Coronary artery (tissue), 2 donors: ENCODE measurements around the gene GRIK1.

Source experiments
- DNase-seq: peaks from one replicate; pipeline ENCODE4 v3.0.0-alpha.2; 2017; ENCODE audit warnings: low spot score
- H3K27ac ChIP-seq, 2 donors: fragments of 200-600 bp; sonication (generic); one replicate each; pipeline ENCODE4 v1.5.1; 2016 to 2019
- H3K4me3 ChIP-seq: fragments of 200-600 bp; sonication (generic); 2 replicates; pipeline ENCODE4 v1.5.1; 2016; ENCODE audit warnings: mild to moderate bottlenecking, moderate library complexity
- TF ChIP-seq, protein P1 (sequence below): fragments of 200-600 bp; sonication (generic); IDR thresholded peaks from one replicate; pipeline ENCODE4 v1.5.1; 2019; ENCODE audit warnings: antibody characterized with exemption

The GRIK1 gene

DNA sequence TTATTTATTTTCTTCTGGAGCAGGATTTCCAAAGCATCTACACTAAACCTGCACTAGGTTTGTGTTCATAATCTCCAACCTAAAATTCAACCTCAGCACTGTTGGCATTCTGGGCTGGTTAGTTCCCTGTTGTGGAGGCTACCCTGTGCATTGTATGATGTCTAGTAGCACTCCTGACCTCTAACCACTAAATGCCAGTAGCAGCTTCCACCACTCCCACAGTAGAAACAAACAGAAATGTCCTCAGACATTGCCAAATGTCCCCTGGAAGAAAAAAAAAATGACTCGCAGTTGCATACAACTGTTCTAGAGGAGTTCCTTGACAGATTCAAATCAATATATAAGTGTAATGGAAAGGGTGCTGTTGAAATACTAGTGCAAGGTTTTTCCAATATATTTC is 18.9 kb downstream of the GRIK1 start:
- Histone ChIP-seq H3K27ac (no peak overlapping the region), H3K4me3 (no peak overlapping the region)
- TF ChIP-seq, protein P1, sequence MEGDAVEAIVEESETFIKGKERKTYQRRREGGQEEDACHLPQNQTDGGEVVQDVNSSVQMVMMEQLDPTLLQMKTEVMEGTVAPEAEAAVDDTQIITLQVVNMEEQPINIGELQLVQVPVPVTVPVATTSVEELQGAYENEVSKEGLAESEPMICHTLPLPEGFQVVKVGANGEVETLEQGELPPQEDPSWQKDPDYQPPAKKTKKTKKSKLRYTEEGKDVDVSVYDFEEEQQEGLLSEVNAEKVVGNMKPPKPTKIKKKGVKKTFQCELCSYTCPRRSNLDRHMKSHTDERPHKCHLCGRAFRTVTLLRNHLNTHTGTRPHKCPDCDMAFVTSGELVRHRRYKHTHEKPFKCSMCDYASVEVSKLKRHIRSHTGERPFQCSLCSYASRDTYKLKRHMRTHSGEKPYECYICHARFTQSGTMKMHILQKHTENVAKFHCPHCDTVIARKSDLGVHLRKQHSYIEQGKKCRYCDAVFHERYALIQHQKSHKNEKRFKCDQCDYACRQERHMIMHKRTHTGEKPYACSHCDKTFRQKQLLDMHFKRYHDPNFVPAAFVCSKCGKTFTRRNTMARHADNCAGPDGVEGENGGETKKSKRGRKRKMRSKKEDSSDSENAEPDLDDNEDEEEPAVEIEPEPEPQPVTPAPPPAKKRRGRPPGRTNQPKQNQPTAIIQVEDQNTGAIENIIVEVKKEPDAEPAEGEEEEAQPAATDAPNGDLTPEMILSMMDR, result no peak
- DNase-seq, result no peak

DNA sequence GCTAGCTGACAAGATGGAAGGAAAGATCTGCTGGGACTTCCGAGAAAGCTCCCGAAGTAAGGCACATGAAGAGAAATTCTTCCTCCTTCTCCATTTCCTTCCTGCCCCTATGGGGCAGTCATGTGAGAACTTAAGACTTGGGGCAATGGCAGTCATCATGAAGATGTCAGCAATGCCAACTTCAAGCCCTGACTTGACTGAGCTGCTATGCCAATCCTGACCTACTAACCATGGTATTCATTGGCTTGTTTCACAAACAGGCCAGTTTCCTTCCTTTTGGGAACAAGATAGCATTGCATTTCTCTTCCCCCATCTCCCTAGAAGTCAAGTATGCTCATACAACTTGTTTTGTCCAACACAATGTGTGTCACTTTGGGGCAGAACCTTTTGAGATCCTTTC is 25.5 kb downstream of the GRIK1 start:
- Histone ChIP-seq H3K4me3 (no peak overlapping the region), H3K27ac (no peak overlapping the region)
- no peak for DNase-seq
- TF ChIP-seq, protein P1, result no peak

DNA sequence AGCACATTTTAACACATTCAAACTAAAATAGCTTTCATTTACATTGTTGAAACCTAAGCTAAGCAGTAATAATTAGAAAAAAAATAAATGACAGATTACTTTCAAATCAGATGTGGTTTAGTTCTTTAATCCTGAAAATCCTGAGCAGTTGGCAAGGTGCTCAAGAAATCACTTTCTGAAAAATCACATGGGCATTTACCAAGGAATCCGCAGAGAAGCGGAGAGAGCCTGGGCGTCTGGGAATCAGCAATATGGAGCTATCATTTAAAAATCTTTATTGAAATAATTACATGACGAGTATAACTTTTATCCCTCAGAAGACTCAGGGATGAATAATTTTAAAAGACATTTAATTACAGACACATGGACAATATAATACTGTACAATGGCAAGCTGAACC is 30.2 kb downstream of the GRIK1 start:
- no peak for DNase-seq
- TF ChIP-seq, protein P1, result no peak
- H3K4me3 ChIP-seq, result no peak overlapping the region
- no peak overlapping the region for H3K27ac ChIP-seq

DNA sequence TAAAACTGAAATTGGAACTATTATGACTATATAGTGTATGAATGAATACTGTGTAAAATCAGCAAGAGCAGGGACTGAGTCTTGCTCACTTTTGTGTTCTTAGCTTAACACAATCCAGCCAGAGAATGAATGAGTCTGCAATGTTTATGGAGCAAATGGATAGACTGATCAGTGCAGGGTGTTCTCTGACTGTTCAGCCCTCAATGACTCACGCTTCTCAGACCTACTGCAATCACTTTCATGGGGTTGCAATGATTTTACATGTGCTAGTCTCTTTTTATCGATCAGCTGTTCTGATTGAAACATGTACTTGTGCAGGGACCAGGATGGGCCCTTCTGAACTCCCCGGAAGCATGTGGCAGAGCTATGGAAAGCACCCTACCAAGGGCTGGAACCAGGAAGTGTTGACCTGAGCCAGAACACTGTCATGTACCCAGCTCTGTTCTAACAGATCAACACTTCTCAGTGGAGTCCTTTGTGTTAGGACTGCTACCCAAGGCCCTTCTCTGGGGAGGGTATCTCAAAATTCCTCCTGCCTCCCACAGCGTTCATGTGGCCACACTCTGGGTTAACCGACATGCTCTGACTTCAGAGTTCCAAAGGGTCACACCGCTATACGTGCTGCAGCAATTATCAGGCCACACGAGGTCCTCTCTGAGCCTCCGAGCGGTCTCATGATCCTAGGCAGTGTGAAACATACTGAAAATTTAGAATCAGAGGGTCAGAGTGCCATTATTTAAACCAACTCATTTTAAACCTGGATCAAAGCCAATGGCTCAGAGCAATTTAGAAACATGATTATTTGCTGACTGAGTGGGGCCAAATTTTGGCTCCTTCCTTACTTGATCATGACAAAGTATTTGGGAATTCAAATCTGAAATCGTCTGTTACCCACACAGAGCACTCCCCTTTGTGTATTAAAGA is 35.2 kb downstream of the GRIK1 start:
- TF ChIP-seq, protein P1, result no peak
- H3K4me3 ChIP-seq, result no peak overlapping the region
- no peak overlapping the region for H3K27ac ChIP-seq
- DNase-seq, result no peak

DNA sequence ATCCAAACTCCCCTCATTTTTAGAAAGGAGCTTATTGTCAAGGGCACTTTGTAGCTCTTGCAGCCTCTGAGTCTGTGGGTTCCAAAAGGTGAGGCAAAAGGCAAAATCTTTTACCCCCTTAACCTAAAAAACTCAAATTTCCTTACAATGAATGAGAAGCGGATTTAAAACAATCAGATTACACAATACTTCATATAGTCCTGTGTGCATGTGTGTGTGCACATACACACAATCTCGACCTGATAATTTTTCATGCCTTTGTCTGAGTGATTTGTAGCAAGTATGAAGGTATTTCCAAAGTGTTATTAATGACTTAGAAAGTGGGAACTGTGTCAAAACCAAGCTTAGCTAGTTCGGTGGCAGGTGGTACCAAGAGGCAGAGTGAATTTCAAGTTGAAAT is 42.9 kb downstream of the GRIK1 start:
- TF ChIP-seq, protein P1, result no peak
- H3K4me3 ChIP-seq, result no peak overlapping the region
- no peak overlapping the region for H3K27ac ChIP-seq
- DNase-seq, result no peak

DNA sequence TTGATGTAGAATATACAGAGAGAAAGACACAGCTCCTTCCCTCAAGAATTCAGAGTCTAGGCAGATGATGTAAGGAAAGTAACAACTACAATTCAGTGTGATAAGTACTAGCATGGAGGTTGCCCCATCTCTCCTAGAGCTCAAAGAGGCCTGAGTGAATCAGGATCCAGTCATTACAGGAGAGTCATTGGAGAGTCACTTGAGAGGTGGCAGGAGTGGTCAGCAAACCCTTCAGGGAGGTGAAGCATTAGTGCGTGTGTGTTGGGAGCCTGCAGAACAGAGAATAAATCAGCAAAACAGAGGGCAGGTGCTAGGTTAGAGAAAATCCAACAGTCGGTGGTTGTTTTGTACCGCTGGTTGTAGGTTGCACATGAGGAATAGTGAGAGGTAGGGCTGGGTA is 46.1 kb downstream of the GRIK1 start:
- no peak for DNase-seq
- TF ChIP-seq, protein P1, result no peak
- no peak overlapping the region for H3K27ac ChIP-seq

DNA sequence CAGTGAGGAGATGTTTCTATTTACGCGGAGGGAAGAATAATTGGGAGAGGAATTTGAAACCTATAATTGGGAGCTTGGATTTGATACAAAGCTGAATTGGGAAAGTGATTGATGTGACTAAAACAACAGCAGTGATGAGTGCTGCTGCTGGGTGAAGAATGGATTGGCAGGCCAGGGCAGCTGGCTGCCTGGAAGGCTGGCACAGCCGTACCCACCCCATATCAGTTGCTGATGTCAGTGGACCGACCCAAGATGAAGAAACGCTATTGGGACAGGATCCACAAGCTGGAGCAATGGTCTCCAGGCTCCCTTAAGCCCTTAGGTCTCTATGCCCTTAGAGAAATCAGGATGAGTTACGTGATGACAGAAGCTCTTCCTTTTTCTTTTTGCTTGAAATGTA is 47.4 kb downstream of the GRIK1 start:
- Histone ChIP-seq H3K4me3 (no peak overlapping the region), H3K27ac (no peak overlapping the region)
- DNase-seq, result no peak
- TF ChIP-seq, protein P1, result no peak

More for the DNA sequence above, 46.1 kb downstream of the GRIK1 start:
- H3K4me3 ChIP-seq, result no peak overlapping the region
